Urinary bladder (tissue), 2 donors: ENCODE data around the gene OLA1. TPM values are rescaled to one million over a fixed set of nuclear protein-coding genes. Genes with fewer than 3 reads are reported as not detected.

Experiments
- polyA plus RNA-seq: library from polyadenylated mRNA; stranded (reverse); fragments of 200-250 nt; gene quantifications from one replicate; pipeline ENCODE4 v1.2.3, GENCODE V29; 2013
- small RNA-seq: library from RNA; depleted of rRNA; stranded (forward); fragments of <200 nt; gene quantifications from one replicate; pipeline ENCODE3, GENCODE V24; 2014
- total RNA-seq: library from RNA; depleted of rRNA; stranded (reverse); fragments of >200 nt; gene quantifications from one replicate; pipeline ENCODE4 v1.2.3, GENCODE V29; 2014
- donor health status: healthy.

OLA1 gene
- total and polyA plus RNA-seq, 2 donors: 51.1 to 68.3 TPM

Small RNA genes lying within 50 kb of the gene (small RNA-seq; reads per million reads assigned to genes)
- gene RF00019: not detected

Other genes with a start within 250 kb of the OLA1 start
- not detected for gene SP9, start 86.4 kb upstream of the OLA1 start, total RNA-seq
- gene SP9, start 86.4 kb upstream of the OLA1 start, polyA plus RNA-seq: not detected
- 46.8 TPM for gene SCRN3, start 147.2 kb upstream of the OLA1 start, total RNA-seq
- gene SCRN3, start 147.2 kb upstream of the OLA1 start, polyA plus RNA-seq: 20.8 TPM
- gene GPR155, start 238.5 kb upstream of the OLA1 start, total RNA-seq: 17.3 TPM
- gene GPR155, start 238.5 kb upstream of the OLA1 start, polyA plus RNA-seq: 7.3 TPM